HCT116 (cell line): ENCODE results near the gene USPL1. TPM values are rescaled to one million over a fixed set of nuclear protein-coding genes. Genes with fewer than 3 reads are reported as not detected.

Experiments
- ATAC-seq: fragments of 200-7000 bp; cut with Tn5 transposase; 2 replicates; pipeline ENCODE4 v1.9.1; 2020; ENCODE audit warnings: mild to moderate bottlenecking, moderate library complexity
- BruUV-seq: library from RNA; stranded (reverse); fragments of 400-500 nt; replicated peaks from 2 replicates; lab custom pipeline; 2021; lab: Mats Ljungman, UMichigan
- CTCF ChIA-PET: fragments of 300-600 bp; sonication (Branson Sonifier 250); formaldehyde crosslinking; loops from one replicate; lab custom pipeline; 2021; ENCODE audit warnings: antibody characterized with exemption; lab: Charles Lee
- POLR2A ChIA-PET: fragments of 300-600, 350-600 bp; sonication (Branson Sonifier 250); formaldehyde crosslinking; loops from one replicate; lab custom pipeline; 2021; ENCODE audit warnings: antibody characterized with exemption; lab: Charles Lee
- RAD21 ChIA-PET, 2 experiments: fragments of 300-600 bp; sonication (Branson Sonifier 250); formaldehyde crosslinking; loops; one replicate each; lab custom pipeline; 2023; ENCODE audit warnings: low total read pairs in 2 of 2; ENCODE audit not compliant: uncharacterized antibody in 2 of 2, unreplicated experiment in 2 of 2, low non-redundant PET in 1 of 2; lab: Charles Lee
- DNase-seq: peaks from one replicate; pipeline ENCODE4 v3.0.0-alpha.2; 2010; ENCODE audit warnings: low read depth, low spot score
- H2AFZ ChIP-seq: fragments of 200-600 bp; shearing (Covaris generic), sonication (generic); 2 replicates; pipeline ENCODE4 v1.6.1; 2017; ENCODE audit warnings: low read depth, mixed run types, mixed read lengths, antibody characterized with exemption, low read length; ENCODE audit not compliant: poor library complexity, severe bottlenecking
- H3K27ac ChIP-seq: 2 replicates; pipeline ENCODE4 v1.5.1; 2012; ENCODE audit warnings: low read depth, low read length
- H3K27me3 ChIP-seq: fragments of 200-600 bp; sonication (generic); 2 replicates; pipeline ENCODE4 v1.6.1; 2016; ENCODE audit warnings: mixed run types, low read length, mixed read lengths; ENCODE audit not compliant: insufficient read depth
- H3K36me3 ChIP-seq, 2 experiments: fragments of 200-500 bp in 1 of 2; fragments of 200-600 bp in 1 of 2; sonication (Bioruptor generic) in 1 of 2; sonication (generic) in 1 of 2; 2 replicates each; pipeline versions ENCODE4 v1.5.1 to v1.6.1; 2014 to 2016; ENCODE audit warnings: low read length in 2 of 2, inconsistent platforms in 1 of 2, mixed read lengths in 1 of 2, mixed run types in 1 of 2; ENCODE audit not compliant: insufficient read depth in 2 of 2, control insufficient read depth in 1 of 2
- H3K4me1 ChIP-seq, 2 experiments: fragments of 200-600 bp in 1 of 2; sonication (generic) in 1 of 2; 2 replicates each; pipeline versions ENCODE4 v1.5.1 to v1.6.1; 2012 to 2017; ENCODE audit warnings: low read length in 2 of 2, inconsistent platforms in 1 of 2, mild to moderate bottlenecking in 1 of 2, mixed read lengths in 1 of 2, mixed run types in 1 of 2, moderate library complexity in 1 of 2; ENCODE audit not compliant: insufficient read depth in 2 of 2, control insufficient read depth in 1 of 2
- H3K4me2 ChIP-seq: fragments of 200-600 bp; sonication (generic); 2 replicates; pipeline ENCODE4 v1.6.1; 2017; ENCODE audit warnings: mixed run types, low read length, mixed read lengths
- H3K4me3 ChIP-seq, 2 experiments: fragments of 200-600 bp in 1 of 2; sonication (generic) in 1 of 2; replicated peaks in 1 of 2; 2 replicates each; pipeline ENCODE4 v1.5.1; 2011 to 2016; ENCODE audit warnings: low read length in 2 of 2, control low read depth in 1 of 2, low read depth in 1 of 2, mild to moderate bottlenecking in 1 of 2, mixed read lengths in 1 of 2, mixed run types in 1 of 2
- H3K79me2 ChIP-seq: fragments of 200-600 bp; sonication (generic); 2 replicates; pipeline ENCODE4 v1.6.1; 2017; ENCODE audit warnings: mild to moderate bottlenecking, mixed run types, low read length, moderate library complexity, mixed read lengths; ENCODE audit not compliant: insufficient read depth
- H3K9ac ChIP-seq: fragments of 200-600 bp; sonication (generic); 2 replicates; pipeline ENCODE4 v1.6.1; 2016; ENCODE audit warnings: low read length, mixed read lengths
- H3K9me2 ChIP-seq: fragments of 200-600 bp; sonication (generic), shearing (Covaris generic); 2 replicates; pipeline ENCODE4 v1.6.1; 2017; ENCODE audit warnings: mixed run types, mild to moderate bottlenecking, moderate library complexity; ENCODE audit not compliant: insufficient read depth
- H3K9me3 ChIP-seq, 2 experiments: fragments of 200-500 bp in 1 of 2; fragments of 200-600 bp in 1 of 2; sonication (Bioruptor generic) in 1 of 2; sonication (generic) in 1 of 2; 2 replicates each; pipeline ENCODE4 v1.6.1; 2014 to 2017; ENCODE audit warnings: low read length in 2 of 2, mixed read lengths in 2 of 2, inconsistent platforms in 1 of 2, low read depth in 1 of 2, mild to moderate bottlenecking in 1 of 2, mixed run types in 1 of 2, moderate library complexity in 1 of 2; ENCODE audit not compliant: control insufficient read depth in 1 of 2, insufficient read depth in 1 of 2
- H4K20me1 ChIP-seq: fragments of 200-600 bp; sonication (generic), shearing (Covaris generic); 2 replicates; pipeline ENCODE4 v1.6.1; 2017; ENCODE audit warnings: mixed run types, mild to moderate bottlenecking, moderate library complexity; ENCODE audit not compliant: insufficient read depth
- CBX3 ChIP-seq: IDR thresholded peaks from 2 replicates; pipeline ENCODE4 v1.6.1; 2012; ENCODE audit warnings: low read depth
- ELF1 ChIP-seq: IDR thresholded peaks from 2 replicates; pipeline ENCODE4 v1.6.1; 2012; ENCODE audit warnings: low read depth, borderline replicate concordance
- EZH2 ChIP-seq: fragments of 200-600 bp; sonication (generic); IDR thresholded peaks from 2 replicates; pipeline ENCODE4 v1.6.1; 2017; ENCODE audit warnings: antibody characterized with exemption, mixed run types
- EZH2phosphoT487 ChIP-seq: fragments of 200-600 bp; IDR thresholded peaks from 2 replicates; pipeline ENCODE4 v1.6.1; 2018; ENCODE audit warnings: antibody characterized with exemption, borderline replicate concordance
- JUND ChIP-seq: IDR thresholded peaks from 2 replicates; pipeline ENCODE4 v1.6.1; 2012
- POLR2AphosphoS5 ChIP-seq: IDR thresholded peaks from 2 replicates; pipeline ENCODE4 v1.6.1; 2011; ENCODE audit warnings: mild to moderate bottlenecking, low read depth, low read length, moderate library complexity
- SP1 ChIP-seq: IDR thresholded peaks from 2 replicates; pipeline ENCODE4 v1.6.1; 2012; ENCODE audit warnings: low read depth
- TCF7L2 ChIP-seq: IDR thresholded peaks from 2 replicates; pipeline ENCODE4 v1.7.0; 2011; ENCODE audit warnings: borderline replicate concordance, inconsistent platforms; ENCODE audit not compliant: insufficient read depth, insufficient read length; ENCODE audit errors: extremely low read depth
- YY1 ChIP-seq: IDR thresholded peaks from 2 replicates; pipeline ENCODE4 v1.6.1; 2011; ENCODE audit warnings: low read length, low read depth, moderate library complexity, mild to moderate bottlenecking; ENCODE audit not compliant: insufficient replicate concordance; ENCODE audit errors: extremely low read depth
- ZFX ChIP-seq: fragments of 450-650 bp; IDR thresholded peaks from 2 replicates; pipeline ENCODE4 v1.6.1; 2017
- intact Hi-C: fragments of 100-400 bp; cut with micrococcal nuclease; formaldehyde crosslinking; loops from 2 replicates; pipeline ENCODE4 v1.10.0; 2022
- total RNA-seq: library from RNA; stranded (reverse); gene quantifications from one replicate; pipeline ENCODE4 v1.2.1, GENCODE V29; 2021; ENCODE audit not compliant: unreplicated experiment
- TF ChIP-seq, protein P1 (sequence below): IDR thresholded peaks from 2 replicates; pipeline ENCODE4 v1.6.1; 2012; ENCODE audit warnings: low read depth
- TF ChIP-seq, protein P2 (sequence below): IDR thresholded peaks from 2 replicates; pipeline ENCODE4 v1.6.1; 2012
- TF ChIP-seq, protein P3 (sequence below): IDR thresholded peaks from 2 replicates; pipeline ENCODE4 v1.6.1; 2012
- TF ChIP-seq, protein P4 (sequence below): IDR thresholded peaks from 2 replicates; pipeline ENCODE4 v1.6.1; 2011; ENCODE audit warnings: mild to moderate bottlenecking, low read length, moderate library complexity; ENCODE audit not compliant: insufficient replicate concordance; ENCODE audit errors: extremely low read depth

The USPL1 gene
- total RNA-seq, 1 experiment from 2014 or later: 19.7 TPM

DNA sequence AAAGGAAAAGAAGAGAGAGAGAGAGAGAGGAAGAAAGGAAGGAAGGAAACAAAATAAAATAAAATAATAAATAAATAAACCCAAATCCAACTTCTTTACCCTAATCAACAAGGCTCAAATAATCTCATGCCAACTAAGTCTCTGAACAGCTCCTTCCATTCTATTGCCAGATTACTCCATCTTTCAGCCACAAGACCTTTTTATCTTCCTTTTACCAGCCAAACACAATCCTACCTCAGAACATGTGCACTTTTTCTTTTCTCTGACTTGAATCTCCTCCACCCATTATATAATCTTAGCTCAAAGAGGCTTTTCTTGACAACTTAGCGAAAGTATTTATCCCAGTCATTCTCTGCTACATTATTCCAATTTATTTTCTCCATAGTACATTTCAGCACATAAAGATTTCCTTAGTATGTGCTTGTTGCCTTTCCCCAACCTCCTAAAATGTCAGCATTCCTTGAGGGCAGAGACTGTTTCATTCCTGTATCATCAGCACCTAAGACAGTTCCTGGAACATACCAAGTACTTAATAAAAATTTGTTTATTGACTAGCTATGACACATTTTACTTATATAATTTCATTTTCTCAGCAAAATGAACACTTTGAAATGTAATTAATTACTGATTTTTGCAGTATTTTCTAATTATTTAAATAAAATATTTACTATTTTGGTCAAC lies 33.5 kb upstream of the USPL1 start:
- ATAC-seq: no peak
- Histone ChIP-seq H3K36me3 (no peaks in the 10 kb centered on the region), H3K27ac (no peak overlapping the region), H2AFZ (no peak overlapping the region), H3K27me3 (no peaks in the 10 kb centered on the region), H4K20me1 (no peaks in the 10 kb centered on the region), H3K9ac (no peak overlapping the region), H3K4me3 (no peak overlapping the region), H3K79me2 (no peaks in the 10 kb centered on the region), H3K4me2 (no peak overlapping the region), H3K4me1 (peaks cover 11 to 14% of the 10 kb centered on the region in 2 experiments), H3K9me3 (no peaks in the 10 kb centered on the region), H3K9me2 (no peaks in the 10 kb centered on the region)
- RAD21 ChIA-PET: no interaction called here
- CTCF ChIA-PET: no interaction called here
- no peak for DNase-seq
- TF ChIP-seq, protein P1, sequence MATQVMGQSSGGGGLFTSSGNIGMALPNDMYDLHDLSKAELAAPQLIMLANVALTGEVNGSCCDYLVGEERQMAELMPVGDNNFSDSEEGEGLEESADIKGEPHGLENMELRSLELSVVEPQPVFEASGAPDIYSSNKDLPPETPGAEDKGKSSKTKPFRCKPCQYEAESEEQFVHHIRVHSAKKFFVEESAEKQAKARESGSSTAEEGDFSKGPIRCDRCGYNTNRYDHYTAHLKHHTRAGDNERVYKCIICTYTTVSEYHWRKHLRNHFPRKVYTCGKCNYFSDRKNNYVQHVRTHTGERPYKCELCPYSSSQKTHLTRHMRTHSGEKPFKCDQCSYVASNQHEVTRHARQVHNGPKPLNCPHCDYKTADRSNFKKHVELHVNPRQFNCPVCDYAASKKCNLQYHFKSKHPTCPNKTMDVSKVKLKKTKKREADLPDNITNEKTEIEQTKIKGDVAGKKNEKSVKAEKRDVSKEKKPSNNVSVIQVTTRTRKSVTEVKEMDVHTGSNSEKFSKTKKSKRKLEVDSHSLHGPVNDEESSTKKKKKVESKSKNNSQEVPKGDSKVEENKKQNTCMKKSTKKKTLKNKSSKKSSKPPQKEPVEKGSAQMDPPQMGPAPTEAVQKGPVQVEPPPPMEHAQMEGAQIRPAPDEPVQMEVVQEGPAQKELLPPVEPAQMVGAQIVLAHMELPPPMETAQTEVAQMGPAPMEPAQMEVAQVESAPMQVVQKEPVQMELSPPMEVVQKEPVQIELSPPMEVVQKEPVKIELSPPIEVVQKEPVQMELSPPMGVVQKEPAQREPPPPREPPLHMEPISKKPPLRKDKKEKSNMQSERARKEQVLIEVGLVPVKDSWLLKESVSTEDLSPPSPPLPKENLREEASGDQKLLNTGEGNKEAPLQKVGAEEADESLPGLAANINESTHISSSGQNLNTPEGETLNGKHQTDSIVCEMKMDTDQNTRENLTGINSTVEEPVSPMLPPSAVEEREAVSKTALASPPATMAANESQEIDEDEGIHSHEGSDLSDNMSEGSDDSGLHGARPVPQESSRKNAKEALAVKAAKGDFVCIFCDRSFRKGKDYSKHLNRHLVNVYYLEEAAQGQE: no peak
- TF ChIP-seq ELF1 (no peak), SP1 (no peak), TCF7L2 (no peak), EZH2phosphoT487 (no peak), CBX3 (no peak), ZFX (no peak), JUND (no peak), EZH2 (no peak), YY1 (no peak), POLR2AphosphoS5 (no peak)
- TF ChIP-seq, protein P2, sequence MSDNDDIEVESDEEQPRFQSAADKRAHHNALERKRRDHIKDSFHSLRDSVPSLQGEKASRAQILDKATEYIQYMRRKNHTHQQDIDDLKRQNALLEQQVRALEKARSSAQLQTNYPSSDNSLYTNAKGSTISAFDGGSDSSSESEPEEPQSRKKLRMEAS: no peak
- TF ChIP-seq, protein P3, sequence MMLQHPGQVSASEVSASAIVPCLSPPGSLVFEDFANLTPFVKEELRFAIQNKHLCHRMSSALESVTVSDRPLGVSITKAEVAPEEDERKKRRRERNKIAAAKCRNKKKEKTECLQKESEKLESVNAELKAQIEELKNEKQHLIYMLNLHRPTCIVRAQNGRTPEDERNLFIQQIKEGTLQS: no peak
- TF ChIP-seq, protein P4, sequence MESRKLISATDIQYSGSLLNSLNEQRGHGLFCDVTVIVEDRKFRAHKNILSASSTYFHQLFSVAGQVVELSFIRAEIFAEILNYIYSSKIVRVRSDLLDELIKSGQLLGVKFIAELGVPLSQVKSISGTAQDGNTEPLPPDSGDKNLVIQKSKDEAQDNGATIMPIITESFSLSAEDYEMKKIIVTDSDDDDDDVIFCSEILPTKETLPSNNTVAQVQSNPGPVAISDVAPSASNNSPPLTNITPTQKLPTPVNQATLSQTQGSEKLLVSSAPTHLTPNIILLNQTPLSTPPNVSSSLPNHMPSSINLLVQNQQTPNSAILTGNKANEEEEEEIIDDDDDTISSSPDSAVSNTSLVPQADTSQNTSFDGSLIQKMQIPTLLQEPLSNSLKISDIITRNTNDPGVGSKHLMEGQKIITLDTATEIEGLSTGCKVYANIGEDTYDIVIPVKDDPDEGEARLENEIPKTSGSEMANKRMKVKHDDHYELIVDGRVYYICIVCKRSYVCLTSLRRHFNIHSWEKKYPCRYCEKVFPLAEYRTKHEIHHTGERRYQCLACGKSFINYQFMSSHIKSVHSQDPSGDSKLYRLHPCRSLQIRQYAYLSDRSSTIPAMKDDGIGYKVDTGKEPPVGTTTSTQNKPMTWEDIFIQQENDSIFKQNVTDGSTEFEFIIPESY: no peak
- POLR2A ChIA-PET: no interaction called here
- BruUV-seq: no TSS peak
- intact Hi-C loops: loop anchor here (10.0 kb wide), 1 partner anchor 449 kb away; no protein-coding TSS in a partner anchor
